ENCODE results near the gene LHX2. TPM values are rescaled to one million over a fixed set of nuclear protein-coding genes. Genes with fewer than 3 reads are reported as not detected.

Gene LHX2
- total RNA-seq, 2 experiments from 2014 or later: not detected

DNA sequence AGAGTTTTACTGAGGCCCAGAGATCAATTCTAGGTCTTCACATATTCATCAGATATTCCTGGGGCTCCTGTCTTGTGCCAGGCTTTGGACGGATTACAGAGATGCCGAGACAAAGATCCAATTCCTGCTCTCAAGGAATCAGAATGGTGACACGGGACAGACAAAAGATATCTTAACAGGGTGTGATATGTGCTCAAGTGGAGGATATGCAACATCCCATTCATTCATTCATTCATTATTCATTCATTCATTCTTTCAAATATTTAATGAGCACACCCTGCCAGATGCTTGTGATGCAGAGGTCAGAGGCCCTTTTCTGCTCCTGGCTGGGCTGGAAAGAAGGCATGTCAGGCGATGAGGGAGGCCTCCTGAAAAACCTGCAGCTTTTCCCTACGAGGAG lies 21.8 kb downstream of the LHX2 start:
- Mint-ChIP-seq H3K4me1 (ENCODE audit: low read depth) (no peaks in the 10 kb centered on the region), H3K27me3 (peaks cover 46% of the 10 kb centered on the region), H3K27ac (no peak overlapping the region), H3K9me3 (no peaks in the 10 kb centered on the region), H3K4me3 (no peak overlapping the region), H3K36me3 (no peaks in the 10 kb centered on the region)
- intact Hi-C loops (cut with micrococcal nuclease): no loop called here
- no peak for DNase-seq
- ChIA-PET CTCF (no interaction called here), POLR2A (no interaction called here)

DNA sequence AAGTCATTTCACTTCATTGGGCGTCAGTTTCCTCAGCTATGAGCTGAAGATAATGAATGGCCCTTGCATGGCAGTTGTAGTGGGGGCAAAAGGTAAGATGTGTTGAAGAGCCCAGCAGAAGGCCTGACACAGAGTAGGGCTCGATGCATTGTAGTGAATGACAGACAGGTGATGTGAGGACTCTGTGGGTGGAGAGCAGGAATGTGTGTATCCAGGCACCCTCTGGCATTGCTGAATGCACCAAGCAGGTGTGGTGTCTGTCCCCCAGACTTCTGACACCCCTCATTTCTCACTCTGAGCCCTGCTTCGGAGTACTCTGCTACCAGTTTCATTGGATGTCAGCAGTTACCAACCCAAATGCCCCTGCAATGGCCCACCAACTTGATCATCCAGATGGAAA lies 22.4 kb downstream of the LHX2 start:
- intact Hi-C loops (cut with micrococcal nuclease): no loop called here
- CTCF ChIA-PET: no interaction called here
- Mint-ChIP-seq H3K27me3 (peaks cover 49% of the 10 kb centered on the region), H3K4me3 (no peak overlapping the region), H3K4me1 (ENCODE audit: low read depth) (no peaks in the 10 kb centered on the region), H3K36me3 (no peaks in the 10 kb centered on the region), H3K9me3 (no peaks in the 10 kb centered on the region), H3K27ac (no peak overlapping the region)
- POLR2A ChIA-PET: no interaction called here
- DNase-seq: no peak

DNA sequence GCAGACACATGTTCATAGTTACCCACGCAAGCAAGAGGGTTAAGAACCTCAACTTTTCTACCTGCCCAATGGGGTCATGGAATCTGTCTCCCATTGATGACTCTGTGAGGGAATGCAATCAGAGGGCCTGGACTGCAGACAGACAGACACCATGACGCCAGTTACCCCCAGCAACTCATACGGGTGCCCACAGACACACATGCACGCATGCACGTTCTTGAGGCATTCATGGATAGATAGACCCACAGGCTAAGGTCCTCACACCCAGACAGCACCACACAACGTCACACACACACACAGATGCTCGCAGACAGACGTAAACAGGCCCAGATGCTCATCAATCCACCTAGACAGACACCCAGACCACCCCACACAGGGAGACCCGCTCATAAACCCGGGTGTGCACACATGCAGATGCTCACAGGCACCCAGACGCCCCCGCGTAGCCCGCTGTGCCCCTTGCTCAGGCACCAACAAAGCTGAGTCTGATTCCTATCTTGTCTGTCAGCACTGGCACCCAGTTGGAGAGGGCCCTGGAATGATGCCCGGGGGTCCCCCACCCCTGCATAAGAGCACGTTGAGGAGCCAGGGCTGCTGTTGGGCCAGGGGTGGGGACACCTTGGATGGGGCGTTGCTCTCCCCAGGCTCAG lies 23.6 kb downstream of the LHX2 start:
- CTCF ChIA-PET: no interaction called here
- POLR2A ChIA-PET: no interaction called here
- no peak overlapping the region for H3K4me3 Mint-ChIP-seq

DNA sequence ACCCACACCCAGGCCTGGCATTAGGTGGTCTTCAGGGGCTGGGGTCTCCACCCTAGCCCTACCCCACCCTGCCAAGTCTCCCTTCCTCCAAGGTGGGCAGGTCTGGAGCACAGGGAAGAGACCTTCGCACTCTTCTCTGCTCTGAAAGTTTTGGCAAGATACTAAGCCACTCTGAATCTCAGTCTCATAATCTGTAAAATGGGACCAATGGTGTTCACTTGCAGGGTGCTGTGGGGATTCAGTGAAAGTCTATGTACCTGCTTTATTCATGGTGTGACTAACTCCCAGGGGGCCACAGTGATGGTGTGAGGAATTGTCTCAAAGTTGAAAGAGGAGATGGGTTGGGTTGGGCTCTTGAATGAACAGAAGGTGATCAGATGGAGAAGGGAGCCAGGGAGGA lies 25.0 kb downstream of the LHX2 start:
- Mint-ChIP-seq H3K27ac (no peak overlapping the region), H3K9me3 (no peaks in the 10 kb centered on the region), H3K4me1 (ENCODE audit: low read depth) (peaks cover 9% of the 10 kb centered on the region), H3K36me3 (no peaks in the 10 kb centered on the region), H3K27me3 (peaks cover 57% of the 10 kb centered on the region), H3K4me3 (no peak overlapping the region)
- no peak for DNase-seq
- intact Hi-C loops (cut with micrococcal nuclease): no loop called here
- ChIA-PET POLR2A (no interaction called here), CTCF (no interaction called here)

More for the DNA sequence above, 23.6 kb downstream of the LHX2 start:
- intact Hi-C loops (cut with micrococcal nuclease): no loop called here
- Mint-ChIP-seq H3K9me3 (no peaks in the 10 kb centered on the region), H3K27me3 (peaks cover 57% of the 10 kb centered on the region), H3K27ac (no peak overlapping the region), H3K4me1 (ENCODE audit: low read depth) (peaks cover 2% of the 10 kb centered on the region), H3K36me3 (no peaks in the 10 kb centered on the region)
- no peak for DNase-seq

DNA sequence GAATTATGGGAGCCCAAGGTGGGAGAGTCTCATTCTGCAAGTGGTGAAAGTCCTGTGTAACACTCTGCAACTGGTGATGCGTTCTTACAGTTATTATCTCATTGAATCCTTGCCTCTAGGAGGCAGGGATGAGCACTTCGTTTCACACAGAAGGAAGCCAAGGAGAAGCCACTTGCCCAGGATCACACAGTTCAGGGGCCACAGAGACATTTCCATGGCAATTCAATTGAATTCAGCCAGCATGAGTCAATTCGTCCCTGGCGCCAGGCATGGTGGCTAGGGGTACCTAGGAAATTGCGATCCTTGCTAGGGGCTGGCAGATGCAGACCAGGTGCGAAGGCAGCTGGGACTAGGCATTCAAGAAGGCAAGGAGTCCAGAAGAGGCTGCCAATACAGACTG lies 26.2 kb downstream of the LHX2 start:
- CTCF ChIA-PET: no interaction called here
- peaks cover 11% of the 10 kb centered on the region for H3K4me1 Mint-ChIP-seq (ENCODE audit: low read depth)
- H3K4me3 Mint-ChIP-seq: no peak overlapping the region
- no peak for DNase-seq
- peaks cover 57% of the 10 kb centered on the region for H3K27me3 Mint-ChIP-seq
- intact Hi-C loops (cut with micrococcal nuclease): no loop called here
- no peaks in the 10 kb centered on the region for H3K9me3 Mint-ChIP-seq
- no peaks in the 10 kb centered on the region for H3K36me3 Mint-ChIP-seq
- POLR2A ChIA-PET: no interaction called here
- no peak overlapping the region for H3K27ac Mint-ChIP-seq

DNA sequence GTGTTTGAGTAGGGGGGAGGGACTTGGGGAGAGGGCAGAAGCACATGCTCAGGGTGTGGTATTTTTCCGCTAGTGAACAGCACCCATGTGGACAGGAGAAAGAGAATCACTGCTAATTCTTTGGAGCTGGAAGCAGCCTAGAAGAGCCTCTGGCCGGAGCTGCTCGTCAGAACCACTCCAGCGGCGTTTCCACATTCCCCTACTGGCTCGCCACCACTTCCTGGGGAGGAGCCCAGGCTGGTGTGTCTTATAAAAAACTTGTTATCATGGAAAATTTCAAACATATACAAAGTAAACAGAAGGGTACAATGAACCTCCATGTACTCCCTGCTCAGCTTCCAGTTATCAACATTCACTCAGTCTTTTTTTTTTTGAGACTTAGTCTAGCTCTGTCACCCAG lies 26.7 kb downstream of the LHX2 start:
- intact Hi-C loops (cut with micrococcal nuclease): no loop called here
- Mint-ChIP-seq H3K4me1 (ENCODE audit: low read depth) (peaks cover 11% of the 10 kb centered on the region), H3K9me3 (no peaks in the 10 kb centered on the region), H3K27me3 (peaks cover 56% of the 10 kb centered on the region), H3K4me3 (no peak overlapping the region), H3K27ac (no peak overlapping the region), H3K36me3 (no peaks in the 10 kb centered on the region)
- POLR2A ChIA-PET: no interaction called here
- no peak for DNase-seq
- CTCF ChIA-PET: no interaction called here

- no peak overlapping the region for H3K27ac Mint-ChIP-seq
- H3K4me1 Mint-ChIP-seq (ENCODE audit: low read depth): peaks cover 11% of the 10 kb centered on the region
- H3K36me3 Mint-ChIP-seq: no peaks in the 10 kb centered on the region
- H3K9me3 Mint-ChIP-seq: no peaks in the 10 kb centered on the region
- DNase-seq: no peak
- intact Hi-C loops (cut with micrococcal nuclease): no loop called here
- ChIA-PET CTCF (interaction anchor here (1.1 to 4.4 kb wide), 4 partner anchors 14 to 497 kb away, joined by 3 to 55 read pairs (median 28); no protein-coding TSS in a partner anchor), POLR2A (no interaction called here)
- H3K4me3 Mint-ChIP-seq: no peak overlapping the region
- peaks cover 54% of the 10 kb centered on the region for H3K27me3 Mint-ChIP-seq
These were observed 27.4 kb downstream of the LHX2 start for GRCh38 chr9:124038790-124039633.

GRCh38 chr9:124040186-124040931 lies 28.8 kb downstream of the LHX2 start:
- Mint-ChIP-seq H3K9me3 (no peaks in the 10 kb centered on the region), H3K27me3 (peaks cover 61% of the 10 kb centered on the region), H3K27ac (no peak overlapping the region), H3K4me3 (no peak overlapping the region), H3K36me3 (no peaks in the 10 kb centered on the region), H3K4me1 (ENCODE audit: low read depth) (peaks cover 13% of the 10 kb centered on the region)
- ChIA-PET CTCF (interaction anchor here (0.6 to 4.4 kb wide), 28 partner anchors 10 to 638 kb away, joined by 3 to 55 read pairs (median 4); partner anchors contain the start of gene LHX2), POLR2A (no interaction called here)
- intact Hi-C loops (cut with micrococcal nuclease): loop anchor here (2.0 kb wide), 1 partner anchor 84 kb away; no protein-coding TSS in a partner anchor
- peak; percentile 58 for DNase-seq

DNA sequence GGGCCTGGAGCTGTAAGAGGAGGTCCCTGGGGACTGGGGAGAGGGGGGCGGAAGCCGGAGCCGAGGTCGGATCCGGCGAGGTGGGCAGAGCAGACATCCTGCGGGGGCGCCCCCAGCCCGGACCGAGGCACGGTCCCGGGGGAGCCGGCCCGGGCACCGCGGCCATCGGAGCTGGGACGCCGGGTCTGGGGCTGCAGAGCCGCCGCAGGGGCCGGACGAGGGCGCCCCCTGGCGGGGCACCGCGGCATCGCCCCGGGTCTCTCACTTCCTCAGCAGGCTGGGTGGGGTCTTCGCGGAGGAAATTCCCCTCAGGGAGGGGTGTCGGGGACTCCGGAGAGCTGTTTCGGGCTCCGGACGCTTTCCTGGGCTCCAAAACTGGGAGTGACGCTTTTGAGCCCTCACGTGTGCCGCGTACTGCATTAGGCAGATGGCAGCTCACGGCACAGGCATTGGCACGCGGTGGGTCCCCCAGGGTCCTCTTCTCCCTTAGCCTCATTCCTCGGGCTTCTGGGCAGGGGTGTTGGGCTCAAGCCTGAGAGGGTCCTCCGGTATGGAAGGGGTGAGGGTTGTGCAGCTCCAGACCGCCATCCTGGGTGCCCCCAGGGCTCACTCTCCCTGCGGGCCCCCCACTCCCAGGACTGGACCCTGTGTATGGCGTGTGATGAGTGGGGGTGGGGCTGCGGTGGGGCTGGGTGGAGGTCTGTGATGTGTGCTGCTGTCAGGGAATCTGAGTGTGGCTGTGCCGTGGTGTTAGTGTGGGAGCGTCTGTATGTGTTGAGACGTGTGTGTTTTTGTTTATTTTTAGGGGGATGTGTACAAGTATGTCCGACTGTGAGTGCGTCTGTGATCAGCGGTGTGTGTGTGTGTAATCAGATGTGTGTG lies 29.6 kb downstream of the LHX2 start:
- Mint-ChIP-seq H3K4me3 (no peak overlapping the region), H3K27me3 (peaks cover 62% of the 10 kb centered on the region), H3K36me3 (no peaks in the 10 kb centered on the region), H3K27ac (no peak overlapping the region), H3K4me1 (ENCODE audit: low read depth) (peaks cover 13% of the 10 kb centered on the region), H3K9me3 (no peaks in the 10 kb centered on the region)
- peak; percentile 62 for DNase-seq
- ChIA-PET CTCF (interaction anchor here (0.6 to 4.4 kb wide), 28 partner anchors 11 to 639 kb away, joined by 3 to 55 read pairs (median 4); partner anchors contain the start of gene LHX2), POLR2A (no interaction called here)
- intact Hi-C loops (cut with micrococcal nuclease): loop anchor here (1.0 to 2.0 kb wide), 2 partner anchors 84 to 497 kb away; no protein-coding TSS in a partner anchor

DNA sequence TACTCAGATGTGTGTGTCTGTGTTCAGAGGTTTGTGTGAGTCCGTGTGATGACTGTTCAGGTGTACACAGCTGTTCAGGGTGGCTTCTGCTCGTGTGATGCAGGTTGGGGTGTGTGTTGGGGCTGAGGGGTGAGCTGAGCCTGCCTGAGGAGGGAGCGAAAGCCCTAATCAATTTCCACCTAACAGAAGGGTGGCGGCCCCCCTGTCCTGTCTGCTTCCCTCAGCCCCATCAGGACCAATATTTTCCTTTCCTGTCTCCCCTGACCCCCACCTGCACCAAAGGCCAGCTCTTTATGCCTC lies 30.2 kb downstream of the LHX2 start:
- H3K27me3 Mint-ChIP-seq: peaks cover 66% of the 10 kb centered on the region
- H3K4me3 Mint-ChIP-seq: no peak overlapping the region
- H3K9me3 Mint-ChIP-seq: no peaks in the 10 kb centered on the region
- intact Hi-C loops (cut with micrococcal nuclease): loop anchor here (1.0 to 2.0 kb wide), 2 partner anchors 85 to 497 kb away; no protein-coding TSS in a partner anchor
- POLR2A ChIA-PET: no interaction called here
- no peaks in the 10 kb centered on the region for H3K36me3 Mint-ChIP-seq
- no peak for DNase-seq
- CTCF ChIA-PET: interaction anchor here (0.6 to 4.4 kb wide), 11 partner anchors 11 to 499 kb away, joined by 3 to 55 read pairs (median 6); no protein-coding TSS in a partner anchor
- H3K27ac Mint-ChIP-seq: no peak overlapping the region
- peaks cover 13% of the 10 kb centered on the region for H3K4me1 Mint-ChIP-seq (ENCODE audit: low read depth)

GRCh38 chr9:124042201-124042721 lies 30.7 kb downstream of the LHX2 start:
- POLR2A ChIA-PET: no interaction called here

More at GRCh38 chr9:124042201-124042721, 30.7 kb downstream of the LHX2 start:
- Mint-ChIP-seq H3K4me1 (ENCODE audit: low read depth) (peaks cover 13% of the 10 kb centered on the region), H3K27me3 (peaks cover 69% of the 10 kb centered on the region), H3K4me3 (no peak overlapping the region), H3K36me3 (no peaks in the 10 kb centered on the region), H3K9me3 (no peaks in the 10 kb centered on the region), H3K27ac (no peak overlapping the region)
- intact Hi-C loops (cut with micrococcal nuclease): no loop called here
- CTCF ChIA-PET: interaction anchor here (1.7 to 4.4 kb wide), 5 partner anchors 10 to 500 kb away, joined by 4 to 55 read pairs (median 8); no protein-coding TSS in a partner anchor
- DNase-seq: no peak
